Inflammatory macrophage treated with lipopolysaccharide for 1 hour (primary cell): ENCODE data around the gene SYTL1.

Experiments used
- DNase-seq, 2 donors: peaks; one replicate each; pipeline ENCODE4 v3.0.0-alpha.2; 2020 to 2022

Gene SYTL1, protein sequence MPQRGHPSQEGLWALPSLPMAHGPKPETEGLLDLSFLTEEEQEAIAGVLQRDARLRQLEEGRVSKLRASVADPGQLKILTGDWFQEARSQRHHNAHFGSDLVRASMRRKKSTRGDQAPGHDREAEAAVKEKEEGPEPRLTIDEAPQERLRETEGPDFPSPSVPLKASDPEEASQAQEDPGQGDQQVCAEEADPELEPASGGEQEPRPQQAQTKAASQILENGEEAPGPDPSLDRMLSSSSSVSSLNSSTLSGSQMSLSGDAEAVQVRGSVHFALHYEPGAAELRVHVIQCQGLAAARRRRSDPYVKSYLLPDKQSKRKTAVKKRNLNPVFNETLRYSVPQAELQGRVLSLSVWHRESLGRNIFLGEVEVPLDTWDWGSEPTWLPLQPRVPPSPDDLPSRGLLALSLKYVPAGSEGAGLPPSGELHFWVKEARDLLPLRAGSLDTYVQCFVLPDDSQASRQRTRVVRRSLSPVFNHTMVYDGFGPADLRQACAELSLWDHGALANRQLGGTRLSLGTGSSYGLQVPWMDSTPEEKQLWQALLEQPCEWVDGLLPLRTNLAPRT

GRCh38 chr1:27341525-27342252 lies at the start of gene SYTL1:
Gene SYTL1, plus strand, starts transcription at chr1:27342022. Its CDS starts 3,313 bp downstream, at chr1:27345335.
- peak; percentile 61 to 73 for DNase-seq

DNA sequence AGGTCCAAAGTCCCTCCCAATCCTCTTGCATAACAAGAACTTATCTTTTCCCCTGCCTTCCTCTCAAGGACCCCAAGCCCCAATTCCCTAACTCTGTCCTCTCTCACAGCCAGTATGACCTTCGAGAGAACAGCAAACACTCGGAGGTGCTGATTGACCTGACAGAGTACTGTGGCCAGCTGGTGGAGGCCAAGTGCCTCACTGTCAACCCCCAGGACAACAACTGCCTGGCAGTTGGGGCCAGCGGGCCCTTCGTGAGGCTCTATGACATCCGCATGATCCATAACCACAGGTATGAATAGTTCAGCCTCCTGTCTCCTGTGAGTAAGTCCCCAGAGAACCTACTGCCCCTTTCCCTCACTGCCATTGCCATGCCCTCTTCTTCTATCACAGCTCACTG lies 49.7 kb upstream of the SYTL1 start:
- no peak for DNase-seq

DNA sequence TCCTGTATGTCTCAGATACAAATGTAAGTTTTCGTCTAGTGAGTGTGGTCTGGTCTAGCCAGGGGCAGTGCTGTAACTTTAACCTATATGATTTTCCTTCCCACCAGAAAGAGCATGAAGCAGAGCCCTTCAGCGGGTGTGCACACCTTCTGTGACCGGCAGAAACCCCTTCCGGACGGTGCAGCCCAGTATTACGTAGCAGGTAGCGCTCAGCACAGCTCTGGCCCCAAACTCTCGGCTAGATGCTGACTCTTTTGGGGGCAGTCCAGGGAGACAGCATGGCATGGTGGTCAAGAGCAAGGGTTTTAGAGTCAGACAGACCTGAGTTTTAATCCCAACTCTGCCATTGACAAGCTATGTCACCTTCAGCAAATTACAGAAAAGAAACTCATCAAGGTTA lies 47.9 kb upstream of the SYTL1 start:
- no peak for DNase-seq

DNA sequence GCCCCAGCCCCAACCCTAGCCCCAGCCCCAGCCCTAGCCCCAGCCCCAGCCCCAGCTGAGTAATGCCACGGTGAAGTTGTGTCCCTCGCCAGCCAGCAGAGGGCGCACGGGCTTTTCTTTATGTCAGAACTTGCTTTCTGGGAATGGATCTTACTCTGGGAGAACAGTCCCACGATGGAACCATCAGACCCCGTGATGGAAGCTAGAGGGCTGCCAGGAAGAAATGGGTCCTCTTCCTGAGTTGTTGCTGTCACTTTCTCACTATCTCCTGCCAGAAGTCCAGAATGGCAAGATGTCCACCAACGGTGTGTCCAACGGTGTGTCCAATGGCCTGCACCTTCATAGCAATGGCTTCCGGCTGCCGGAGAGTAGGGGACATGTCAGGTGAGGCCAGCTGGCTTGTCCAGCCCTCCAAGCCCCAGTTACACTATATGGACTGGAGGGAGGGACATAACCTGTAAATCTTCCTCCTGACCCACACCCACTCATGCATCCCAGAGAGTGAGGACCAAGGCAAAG lies 45.0 kb upstream of the SYTL1 start:
- DNase-seq, result peak; percentile 7 to 81

DNA sequence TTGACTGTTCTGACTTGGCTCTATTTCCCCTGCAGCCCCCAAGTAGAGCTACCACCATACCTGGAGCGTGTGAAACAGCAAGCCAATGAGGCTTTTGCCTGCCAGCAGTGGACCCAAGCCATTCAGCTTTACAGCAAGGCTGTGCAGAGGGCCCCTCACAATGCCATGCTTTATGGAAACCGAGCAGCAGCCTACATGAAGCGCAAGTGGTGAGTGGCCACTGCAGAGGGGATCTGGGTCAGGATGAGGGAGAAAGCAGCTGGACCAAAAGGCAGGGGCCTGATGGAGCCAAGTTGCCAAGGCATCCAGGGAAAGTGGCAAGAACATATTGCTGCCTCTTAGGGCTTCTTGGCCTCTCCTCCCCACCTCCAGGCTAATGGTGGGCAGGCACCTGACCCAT lies 43.9 kb upstream of the SYTL1 start:
- no peak for DNase-seq

GRCh38 chr1:27298632-27299384 lies 43.0 kb upstream of the SYTL1 start:
- no peak for DNase-seq

- peak; percentile 25 to 35 for DNase-seq
These were observed 42.2 kb upstream of the SYTL1 start for GRCh38 chr1:27299385-27300271.

GRCh38 chr1:27300341-27301051 lies 41.3 kb upstream of the SYTL1 start:
- peak; percentile 74 to 91 for DNase-seq

- no peak for DNase-seq
These were observed 40.8 kb upstream of the SYTL1 start for GRCh38 chr1:27301052-27301422.

GRCh38 chr1:27301582-27302199 lies 40.1 kb upstream of the SYTL1 start:
- DNase-seq, result no peak

DNA sequence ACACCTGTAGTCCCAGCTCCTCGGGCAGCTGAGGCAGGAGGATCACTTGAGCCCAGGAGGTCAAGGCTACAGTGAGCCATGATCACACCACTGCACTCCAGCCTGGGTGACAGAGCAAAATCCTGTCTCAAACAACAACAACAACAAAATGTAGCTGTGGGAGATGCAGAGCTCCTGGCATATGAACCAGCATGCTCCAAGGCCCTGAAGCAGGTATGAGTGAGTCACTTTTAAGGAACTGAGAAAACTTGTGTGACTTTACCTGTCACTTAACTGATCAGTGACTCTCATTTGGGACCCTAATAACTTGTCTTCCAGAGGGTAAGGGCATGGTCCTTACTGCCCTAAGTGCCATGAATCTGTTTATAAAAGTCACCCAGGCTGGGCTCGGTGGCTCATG lies 39.2 kb upstream of the SYTL1 start:
- no peak for DNase-seq

- no peak for DNase-seq
These were observed 38.3 kb upstream of the SYTL1 start for GRCh38 chr1:27303509-27303908.

DNA sequence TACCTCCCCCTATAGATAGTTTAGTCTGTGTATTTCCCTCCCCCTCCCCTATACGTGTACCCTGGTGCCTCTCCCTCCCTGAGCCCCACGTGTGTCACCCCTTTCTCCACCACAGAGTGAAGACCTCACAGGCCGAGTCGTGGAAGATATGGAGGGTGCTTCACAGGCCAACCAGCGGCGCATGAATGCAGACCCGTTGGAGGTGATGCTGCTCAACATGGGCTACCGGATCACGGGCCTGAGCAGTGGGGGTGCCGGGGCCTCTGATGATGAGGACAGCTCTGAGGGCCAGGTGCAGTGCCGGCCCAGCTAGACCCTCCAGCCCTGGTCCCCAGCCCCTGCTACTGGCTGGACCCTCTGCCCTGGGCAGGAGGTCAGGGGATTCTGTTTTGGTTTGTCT lies 35.8 kb upstream of the SYTL1 start:
- DNase-seq, result no peak

DNA sequence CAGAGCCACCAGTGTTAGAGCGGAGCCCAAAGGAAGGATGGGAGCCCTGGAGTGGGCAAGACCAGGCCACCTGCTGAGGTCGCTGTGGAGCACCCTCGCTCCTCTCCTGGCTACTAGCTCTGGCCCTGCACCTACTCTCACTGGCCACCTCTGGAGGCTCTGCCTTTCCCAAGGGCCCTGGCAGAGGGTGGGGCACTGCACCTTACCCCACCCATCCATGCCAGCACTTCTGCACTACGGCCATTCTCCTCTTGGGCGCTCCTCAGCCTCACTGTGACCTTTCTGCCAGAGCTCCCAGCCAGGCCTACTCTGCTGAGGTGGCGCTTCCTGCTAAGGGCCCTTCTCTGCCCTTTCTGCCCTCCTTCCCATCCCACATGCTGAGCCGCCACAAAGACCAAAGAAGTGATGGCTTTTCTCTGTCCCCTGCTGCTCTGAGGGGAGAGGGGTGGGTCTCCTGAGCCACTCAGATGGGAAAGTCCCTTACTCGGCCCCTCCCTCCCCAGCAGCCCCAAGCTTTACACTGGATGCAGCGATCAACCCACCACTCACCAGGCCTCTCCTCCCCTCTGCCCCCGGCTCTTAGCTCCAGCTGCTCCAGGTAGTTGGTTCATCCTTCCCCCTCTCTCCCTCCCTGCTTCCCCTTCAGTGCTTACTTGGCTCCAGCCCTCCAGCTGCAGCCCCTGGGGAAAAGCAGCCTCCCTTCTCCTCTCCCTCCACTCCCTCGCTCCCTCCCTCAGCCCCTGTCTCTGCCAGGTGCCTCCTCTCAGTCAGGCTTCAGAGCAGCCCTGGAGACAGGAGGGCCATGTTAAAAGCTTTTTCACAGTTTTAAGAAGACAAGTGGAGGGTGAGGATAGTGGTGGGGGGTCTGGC lies 34.7 kb upstream of the SYTL1 start:
- no peak for DNase-seq

DNA sequence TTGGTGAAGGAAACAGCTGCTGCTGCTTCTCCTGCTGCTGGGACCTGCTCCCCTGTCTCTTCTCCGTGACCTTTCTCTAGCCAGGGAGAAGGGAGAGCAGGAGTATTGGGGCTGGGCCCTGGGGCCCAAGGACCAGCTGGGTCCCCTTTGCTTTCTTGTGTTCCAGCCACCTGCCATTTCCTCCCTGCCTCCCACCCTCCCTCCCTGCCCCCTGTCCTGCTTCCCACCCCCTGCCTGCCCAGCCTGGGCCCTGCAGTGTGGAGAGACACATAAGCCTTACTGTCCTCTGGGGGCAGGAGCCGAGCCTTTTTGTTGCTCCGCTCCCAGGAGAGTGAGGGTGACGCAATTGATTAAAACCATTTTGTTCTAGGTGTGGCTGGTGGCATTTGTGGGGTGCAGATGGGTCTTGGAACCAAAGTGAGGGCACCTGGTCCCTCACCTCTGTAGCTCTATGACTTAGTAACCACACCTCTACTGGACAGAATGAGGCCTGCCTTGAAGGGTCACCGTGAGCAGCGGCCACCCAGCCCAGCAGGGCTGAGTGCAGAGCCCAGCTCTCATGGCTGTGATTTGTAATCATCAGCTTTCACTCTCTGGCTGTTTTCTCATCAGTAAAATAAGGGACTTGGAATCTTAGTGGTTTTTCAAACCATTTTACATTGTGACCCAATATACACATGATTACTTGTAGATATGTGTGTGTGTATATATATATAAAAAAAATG lies 33.8 kb upstream of the SYTL1 start:
- no peak for DNase-seq

GRCh38 chr1:27314169-27314568 lies 27.7 kb upstream of the SYTL1 start:
- DNase-seq, result no peak

GRCh38 chr1:27314737-27315136 lies 27.1 kb upstream of the SYTL1 start:
- DNase-seq, result no peak

- DNase-seq, result no peak
These were observed 25.0 kb upstream of the SYTL1 start for GRCh38 chr1:27316860-27317259.

DNA sequence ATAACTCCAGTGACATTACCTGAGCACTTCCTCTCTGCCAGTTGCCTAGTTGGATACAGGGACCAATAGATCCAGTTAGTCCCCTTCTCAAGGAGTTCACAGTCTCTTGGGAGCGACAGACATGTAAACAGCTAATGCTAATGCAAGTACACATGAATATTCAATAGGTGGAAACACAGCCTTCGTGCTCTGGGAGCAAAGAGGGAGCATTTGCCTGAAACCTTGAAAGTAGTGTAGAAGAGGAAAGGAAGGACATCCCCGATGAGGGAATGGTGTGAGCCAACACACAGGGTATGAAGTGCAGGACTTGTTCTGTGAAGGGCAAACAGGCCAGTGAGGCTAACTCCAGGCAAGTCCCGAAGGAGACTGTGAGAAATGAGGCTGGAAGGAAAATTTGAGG lies 23.7 kb upstream of the SYTL1 start:
- no peak for DNase-seq
